Activated CD4-positive, alpha-beta T cell treated with anti-CD3 and anti-CD28 coated beads, Interleukin-2, amount 10 ng/mL, durations not matched to agents 7 days and 5 days (primary cell): ENCODE measurements around the gene KCTD19. TPM values are rescaled to one million over a fixed set of nuclear protein-coding genes. Genes with fewer than 3 reads are reported as not detected.

ENCODE experiments used
- CTCF ChIA-PET: fragments of 350-600 bp; sonication (Branson Sonifier 250); formaldehyde crosslinking; loops from one replicate; lab custom pipeline; 2021; ENCODE audit warnings: antibody characterized with exemption; lab: Charles Lee
- POLR2A ChIA-PET: fragments of 350-600 bp; sonication (Branson Sonifier 250); formaldehyde crosslinking; loops from one replicate; lab custom pipeline; 2021; ENCODE audit warnings: antibody characterized with exemption; lab: Charles Lee
- DNase-seq: peaks from one replicate; pipeline ENCODE4 v3.0.0-alpha.2; 2020
- H3K27ac Mint-ChIP-seq: one replicate; pipeline ENCODE4 v1.8.0; 2021; ENCODE audit warnings: mild to moderate bottlenecking, moderate library complexity, mixed read lengths
- H3K27me3 Mint-ChIP-seq: one replicate; pipeline ENCODE4 v1.8.0; 2021; ENCODE audit warnings: mixed read lengths
- H3K36me3 Mint-ChIP-seq: one replicate; pipeline ENCODE4 v1.8.0; 2021; ENCODE audit warnings: low read depth, mixed read lengths
- H3K4me1 Mint-ChIP-seq: one replicate; pipeline ENCODE4 v1.8.0; 2021; ENCODE audit warnings: mixed read lengths
- H3K4me3 Mint-ChIP-seq: one replicate; pipeline ENCODE4 v1.8.0; 2021; ENCODE audit warnings: mild to moderate bottlenecking, moderate library complexity, mixed read lengths
- H3K9me3 Mint-ChIP-seq: one replicate; pipeline ENCODE4 v1.8.0; 2021; ENCODE audit warnings: mixed read lengths
- total RNA-seq, 2 experiments: library from RNA; stranded (reverse); gene quantifications; one replicate each; pipeline ENCODE4 v1.2.3, GENCODE V29; 2021

The KCTD19 gene
- total RNA-seq, 2 experiments from 2014 or later = not detected

DNA sequence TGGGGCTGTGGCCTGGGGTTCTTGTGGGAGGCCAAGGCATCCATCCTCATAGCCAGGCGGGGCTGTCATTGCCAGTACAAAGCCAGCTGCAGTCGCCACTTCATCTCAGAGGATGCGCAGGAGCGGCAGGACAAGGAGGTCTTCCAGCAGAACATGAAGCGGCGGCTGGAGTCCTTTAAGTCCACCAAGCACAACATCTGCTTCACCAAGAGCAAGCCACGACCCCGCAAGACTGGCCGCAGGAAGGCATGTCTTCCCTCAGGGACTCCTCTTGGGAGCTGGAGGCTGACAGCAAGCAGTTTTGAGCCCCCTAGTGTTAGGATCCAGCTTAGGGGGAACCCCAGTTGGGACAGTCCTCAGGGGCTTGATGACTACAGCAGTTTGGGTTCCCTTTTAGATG is 62.3 kb downstream of the KCTD19 start:
- CTCF ChIA-PET = interaction anchor here (0.8 to 1.2 kb wide), 4 partner anchors 25 to 168 kb away, joined by 3 to 4 read pairs (median 3); no protein-coding TSS in a partner anchor
- no peaks in the 10 kb centered on the region for H3K9me3 Mint-ChIP-seq
- no peaks in the 10 kb centered on the region for H3K36me3 Mint-ChIP-seq

DNA sequence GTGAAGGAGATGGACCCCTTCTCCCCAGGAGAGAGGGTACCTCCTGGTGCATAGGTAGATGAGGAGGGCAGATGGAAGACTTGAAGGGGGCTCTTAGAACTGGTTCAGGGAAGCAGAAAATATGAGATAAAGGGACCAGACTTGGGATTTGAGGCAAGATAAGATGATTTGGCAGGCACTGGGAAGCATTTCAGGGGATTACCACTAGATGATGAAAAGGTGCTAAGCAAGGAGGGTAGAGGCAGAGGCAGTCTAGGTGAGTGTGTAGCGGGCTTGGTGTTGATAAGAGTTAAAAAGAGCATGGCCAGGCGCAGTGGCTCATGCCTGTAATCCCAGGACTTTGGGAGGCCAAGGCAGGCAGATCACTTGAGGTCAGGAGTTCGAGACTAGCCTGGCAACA is 63.3 kb downstream of the KCTD19 start:
- H3K4me1 Mint-ChIP-seq = no peaks in the 10 kb centered on the region
- CTCF ChIA-PET = interaction anchor here (1.0 to 1.2 kb wide), 2 partner anchors 64 to 167 kb away, joined by 3 to 4 read pairs; no protein-coding TSS in a partner anchor
- H3K9me3 Mint-ChIP-seq = no peaks in the 10 kb centered on the region
- H3K27me3 Mint-ChIP-seq = peaks cover 8% of the 10 kb centered on the region
- no peak overlapping the region for H3K4me3 Mint-ChIP-seq
- POLR2A ChIA-PET = no interaction called here
- no peak overlapping the region for H3K27ac Mint-ChIP-seq
- no peak for DNase-seq
- no peaks in the 10 kb centered on the region for H3K36me3 Mint-ChIP-seq

More for the DNA sequence above, 62.3 kb downstream of the KCTD19 start:
- no peaks in the 10 kb centered on the region for H3K4me1 Mint-ChIP-seq
- POLR2A ChIA-PET = no interaction called here
- H3K27ac Mint-ChIP-seq = no peak overlapping the region
- H3K27me3 Mint-ChIP-seq = peaks cover 8% of the 10 kb centered on the region
- H3K4me3 Mint-ChIP-seq = no peak overlapping the region
- DNase-seq = no peak

DNA sequence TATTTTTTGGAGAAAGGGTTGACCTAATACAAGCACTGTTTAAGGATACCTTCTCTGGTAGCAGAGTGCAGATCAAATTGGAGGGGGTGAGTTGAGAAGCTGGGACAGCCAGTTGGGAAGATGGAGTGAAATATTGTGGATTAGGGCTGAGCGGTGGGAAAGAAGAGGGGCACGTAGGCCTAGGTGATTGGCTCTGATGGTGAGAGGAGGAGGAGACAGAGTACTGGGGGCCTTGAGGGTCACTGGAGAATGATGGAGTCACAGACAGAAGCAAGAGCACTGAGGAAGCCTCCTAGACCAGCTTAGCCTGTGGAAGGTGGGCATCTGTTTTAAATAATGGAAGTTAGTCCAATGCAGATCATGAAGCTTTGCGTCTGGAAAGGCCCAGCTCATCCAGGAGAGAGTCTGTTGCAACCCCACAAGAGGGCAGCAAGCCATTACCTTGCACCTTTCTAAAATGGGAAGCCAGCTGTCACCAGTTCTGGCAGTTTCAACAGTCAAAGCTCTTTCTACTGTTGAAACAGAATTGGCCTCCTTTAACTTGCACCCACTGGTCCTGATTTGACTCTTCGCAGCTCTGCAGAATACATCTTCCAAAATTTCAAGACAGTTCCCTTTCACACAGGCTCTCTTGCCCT is 66.0 kb downstream of the KCTD19 start:
- DNase-seq = peak; percentile 53
- POLR2A ChIA-PET = interaction anchor here (0.6 kb wide), 1 partner anchor 523 kb away, joined by 7 read pairs; no protein-coding TSS in a partner anchor

GRCh38 chr16:67259705-67260104 is 66.8 kb downstream of the KCTD19 start:
- CTCF ChIA-PET = interaction anchor here (0.6 to 3.3 kb wide), 7 partner anchors 11 to 196 kb away, joined by 3 to 12 read pairs (median 4); partner anchors contain the start of genes FHOD1 and SLC9A5
- H3K27ac Mint-ChIP-seq = no peak overlapping the region
- POLR2A ChIA-PET = no interaction called here
- peaks cover 8% of the 10 kb centered on the region for H3K27me3 Mint-ChIP-seq
- no peaks in the 10 kb centered on the region for H3K4me1 Mint-ChIP-seq
- no peaks in the 10 kb centered on the region for H3K36me3 Mint-ChIP-seq
- H3K9me3 Mint-ChIP-seq = no peaks in the 10 kb centered on the region
- DNase-seq = no peak
- no peak overlapping the region for H3K4me3 Mint-ChIP-seq

More for the DNA sequence above, 66.0 kb downstream of the KCTD19 start:
- Mint-ChIP-seq H3K4me3 (no peak overlapping the region), H3K27me3 (peaks cover 8% of the 10 kb centered on the region), H3K27ac (no peak overlapping the region), H3K9me3 (no peaks in the 10 kb centered on the region), H3K36me3 (no peaks in the 10 kb centered on the region), H3K4me1 (no peaks in the 10 kb centered on the region)
- CTCF ChIA-PET = interaction anchor here (0.6 to 3.3 kb wide), 20 partner anchors 9 to 332 kb away, joined by 3 to 12 read pairs (median 4); partner anchors contain the start of genes FHOD1, SLC9A5 and ZDHHC1

- Mint-ChIP-seq H3K9me3 (no peaks in the 10 kb centered on the region), H3K4me3 (no peak overlapping the region), H3K27ac (no peak overlapping the region), H3K4me1 (no peaks in the 10 kb centered on the region), H3K27me3 (peaks cover 5% of the 10 kb centered on the region), H3K36me3 (no peaks in the 10 kb centered on the region)
- ChIA-PET POLR2A (no interaction called here), CTCF (interaction anchor here (1.3 to 3.3 kb wide), 3 partner anchors 19 to 141 kb away, joined by 3 to 10 read pairs (median 3); no protein-coding TSS in a partner anchor)
- DNase-seq = no peak
These were observed 68.2 kb downstream of the KCTD19 start for GRCh38 chr16:67258161-67258835.

DNA sequence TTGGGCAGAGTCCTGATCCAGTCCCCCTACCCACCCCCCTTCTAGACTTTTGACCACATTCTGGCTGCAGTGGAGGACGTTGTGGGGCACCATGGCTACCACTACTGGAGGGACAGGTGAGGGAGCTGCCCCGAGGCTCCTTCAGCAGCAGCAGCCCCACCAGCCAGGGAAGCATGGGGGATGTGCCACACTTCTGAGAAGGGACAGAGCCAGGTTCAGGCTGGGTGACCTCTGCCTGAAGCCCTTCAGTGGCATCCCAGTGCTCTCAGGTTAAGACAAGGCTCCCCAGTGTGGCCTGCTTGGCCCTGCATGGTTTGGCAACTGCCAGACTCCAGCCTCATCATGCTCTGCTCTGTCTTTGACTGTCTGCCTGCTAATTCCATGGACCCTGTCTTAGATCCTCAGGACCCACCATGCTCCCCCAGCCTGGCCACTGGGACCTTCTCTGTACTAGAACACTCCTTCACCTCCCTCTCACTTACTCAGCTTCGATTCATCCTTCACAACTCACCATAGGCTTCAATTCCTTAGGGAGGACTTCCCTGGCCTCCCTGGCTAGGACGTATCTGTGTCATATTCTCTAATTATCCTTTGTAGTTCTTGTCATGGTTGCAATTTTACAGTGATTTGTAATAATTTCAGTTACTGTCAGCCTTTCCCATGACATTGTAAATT is 68.9 kb downstream of the KCTD19 start:
- ChIA-PET CTCF (interaction anchor here (3.3 kb wide), 1 partner anchor 21 kb away, joined by 10 read pairs; no protein-coding TSS in a partner anchor), POLR2A (no interaction called here)
- Mint-ChIP-seq H3K36me3 (no peaks in the 10 kb centered on the region), H3K9me3 (no peaks in the 10 kb centered on the region), H3K4me1 (no peaks in the 10 kb centered on the region), H3K27ac (no peak overlapping the region), H3K27me3 (peaks cover 2% of the 10 kb centered on the region), H3K4me3 (no peak overlapping the region)
- no peak for DNase-seq

- no peak overlapping the region for H3K4me3 Mint-ChIP-seq
- no peaks in the 10 kb centered on the region for H3K9me3 Mint-ChIP-seq
- H3K4me1 Mint-ChIP-seq = no peaks in the 10 kb centered on the region
- CTCF ChIA-PET = interaction anchor here (0.8 kb wide), 1 partner anchor 35 kb away, joined by 3 read pairs; no protein-coding TSS in a partner anchor
- H3K27ac Mint-ChIP-seq = no peak overlapping the region
- no peaks in the 10 kb centered on the region for H3K36me3 Mint-ChIP-seq
- no peak for DNase-seq
- POLR2A ChIA-PET = no interaction called here
- H3K27me3 Mint-ChIP-seq = peaks cover 2% of the 10 kb centered on the region
These were observed 69.8 kb downstream of the KCTD19 start for GRCh38 chr16:67256701-67257230.

DNA sequence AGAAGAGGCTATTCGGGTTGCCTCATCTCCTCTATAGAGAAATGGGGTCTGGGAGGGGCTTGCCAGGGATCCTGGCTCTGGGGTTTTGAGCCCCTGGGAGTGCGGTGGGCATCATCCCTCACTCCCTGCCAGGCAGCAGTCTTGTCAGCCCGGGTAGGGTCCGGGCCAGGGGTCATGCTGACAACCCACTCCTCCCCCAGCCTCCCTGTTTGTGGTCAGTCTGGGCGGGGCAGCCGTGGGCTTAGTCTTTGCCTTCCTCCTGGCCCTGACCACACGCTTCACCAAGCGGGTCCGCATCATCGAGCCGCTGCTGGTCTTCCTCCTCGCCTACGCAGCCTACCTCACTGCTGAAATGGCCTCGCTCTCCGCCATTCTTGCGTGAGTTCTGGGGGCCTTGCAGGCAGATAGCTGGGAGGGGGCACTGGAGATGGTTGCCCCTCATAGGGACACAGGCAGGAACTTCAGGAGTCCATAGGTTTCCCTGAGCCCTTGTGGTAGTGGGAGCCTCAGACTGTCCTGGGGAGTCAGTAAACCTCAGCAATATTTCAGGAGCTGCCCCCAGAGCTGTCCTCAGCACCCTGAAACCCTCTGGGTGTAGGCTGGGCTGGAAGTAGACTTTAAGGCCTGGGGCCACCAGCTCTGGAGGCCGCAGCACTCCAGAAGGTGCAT is 70.9 kb downstream of the KCTD19 start:
- CTCF ChIA-PET = interaction anchor here (0.6 to 0.8 kb wide), 2 partner anchors 34 to 246 kb away, joined by 3 read pairs; no protein-coding TSS in a partner anchor
- H3K27me3 Mint-ChIP-seq = peaks cover 4% of the 10 kb centered on the region
- POLR2A ChIA-PET = no interaction called here
- H3K4me3 Mint-ChIP-seq = no peak overlapping the region
- no peak for DNase-seq
- no peaks in the 10 kb centered on the region for H3K36me3 Mint-ChIP-seq
- H3K4me1 Mint-ChIP-seq = no peaks in the 10 kb centered on the region
- H3K27ac Mint-ChIP-seq = no peak overlapping the region
- H3K9me3 Mint-ChIP-seq = no peaks in the 10 kb centered on the region

- Mint-ChIP-seq H3K4me3 (no peak overlapping the region), H3K36me3 (no peaks in the 10 kb centered on the region), H3K9me3 (no peaks in the 10 kb centered on the region), H3K27ac (no peak overlapping the region), H3K27me3 (peaks cover 11% of the 10 kb centered on the region), H3K4me1 (no peaks in the 10 kb centered on the region)
- no peak for DNase-seq
- ChIA-PET POLR2A (no interaction called here), CTCF (interaction anchor here (0.9 kb wide), 1 partner anchor 11 kb away, joined by 3 read pairs; no protein-coding TSS in a partner anchor)
These were observed 71.6 kb downstream of the KCTD19 start for GRCh38 chr16:67254801-67255552.

GRCh38 chr16:67252609-67253497 is 73.7 kb downstream of the KCTD19 start:
- Mint-ChIP-seq H3K27me3 (peaks cover 24% of the 10 kb centered on the region), H3K9me3 (no peaks in the 10 kb centered on the region), H3K27ac (no peak overlapping the region), H3K36me3 (no peaks in the 10 kb centered on the region), H3K4me1 (peaks cover 15% of the 10 kb centered on the region), H3K4me3 (no peak overlapping the region)
- POLR2A ChIA-PET = no interaction called here
- CTCF ChIA-PET = interaction anchor here (0.6 kb wide), 2 partner anchors 270 to 463 kb away, joined by 3 read pairs; no protein-coding TSS in a partner anchor
- no peak for DNase-seq

DNA sequence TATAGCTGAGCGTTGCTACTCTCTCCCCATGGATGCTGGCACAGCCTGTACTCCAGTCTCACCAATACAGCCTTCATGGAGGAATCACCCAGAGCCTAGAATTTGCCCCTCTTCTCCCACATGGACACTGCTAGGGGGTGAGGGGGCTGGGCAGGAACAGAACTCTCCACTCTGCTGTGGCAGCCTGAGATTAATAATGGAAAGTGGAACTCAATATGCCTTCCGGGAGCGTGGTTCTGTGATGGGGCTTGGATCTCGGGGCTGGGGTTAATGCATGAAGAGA is 76.6 kb downstream of the KCTD19 start:
- Mint-ChIP-seq H3K27me3 (peaks cover 24% of the 10 kb centered on the region), H3K4me1 (peaks cover 25% of the 10 kb centered on the region), H3K36me3 (no peaks in the 10 kb centered on the region), H3K9me3 (no peaks in the 10 kb centered on the region), H3K4me3 (no peak overlapping the region), H3K27ac (no peak overlapping the region)
- ChIA-PET POLR2A (no interaction called here), CTCF (interaction anchor here (0.7 to 4.6 kb wide), 2 partner anchors 11 to 86 kb away, joined by 3 to 20 read pairs; no protein-coding TSS in a partner anchor)
- no peak for DNase-seq
